ENCODE results near the gene UBL4A. TPM values are rescaled to one million over a fixed set of nuclear protein-coding genes. Genes with fewer than 3 reads are reported as not detected.

UBL4A gene
- total and polyA plus RNA-seq, 2 donors from 2014 or later = 26.1 to 35.2 TPM

DNA sequence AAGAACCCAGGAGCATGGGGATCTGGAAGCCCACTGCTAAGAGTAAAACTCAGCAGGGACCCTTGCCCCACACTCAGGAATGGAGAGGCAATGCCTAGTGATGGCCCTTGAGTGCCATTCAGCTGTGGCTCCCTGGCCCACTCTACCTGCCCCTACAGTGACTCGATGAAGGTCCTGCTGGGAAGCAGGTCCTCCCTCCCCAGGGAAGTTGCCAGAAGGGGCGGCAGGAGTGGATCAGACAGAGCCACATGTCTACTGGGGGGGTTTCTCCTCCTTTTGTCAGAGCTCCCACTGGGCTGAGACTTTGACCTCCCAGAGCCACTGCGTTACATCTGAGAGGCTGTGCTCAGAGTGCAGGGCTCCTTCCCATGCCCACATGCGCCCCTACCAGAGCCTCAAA, 2.8 kb upstream of the UBL4A start:
- DNase-seq (no peak), FAIRE-seq (no peak)
- intact Hi-C loops (cut with DNase I) = no loop called here
- Histone ChIP-seq H3K4me3 (ENCODE audit: low read length in 3 of 3) (peak overlapping the region in 1 of 3 donors; percentile 66), H3K4me1 (ENCODE audit: control insufficient read depth in 2 of 3, insufficient read depth in 2 of 3, low read depth in 1 of 3, low read length in 3 of 3) (peaks cover 0 to 23% (median 4%) of the 10 kb centered on the region in 3 donors), H3K27me3 (ENCODE audit: control insufficient read depth, insufficient read depth, low read length) (no peaks in the 10 kb centered on the region), H3K9me3 (ENCODE audit: control insufficient read depth in 2 of 3, insufficient read depth in 1 of 3, low read length in 3 of 3) (no peaks in the 10 kb centered on the region), H3K9ac (ENCODE audit: low read length in 3 of 3) (no peak overlapping the region), H3K36me3 (ENCODE audit: control insufficient read depth in 2 of 3, insufficient read depth in 3 of 3, low read length in 3 of 3) (peaks cover 0 to 4% (median 3%) of the 10 kb centered on the region in 3 donors), H3K27ac (ENCODE audit: low read depth in 2 of 2, low read length in 2 of 2) (peak overlapping the region in 1 of 2 donors; percentile 28)
- TF ChIP-seq, protein P1, sequence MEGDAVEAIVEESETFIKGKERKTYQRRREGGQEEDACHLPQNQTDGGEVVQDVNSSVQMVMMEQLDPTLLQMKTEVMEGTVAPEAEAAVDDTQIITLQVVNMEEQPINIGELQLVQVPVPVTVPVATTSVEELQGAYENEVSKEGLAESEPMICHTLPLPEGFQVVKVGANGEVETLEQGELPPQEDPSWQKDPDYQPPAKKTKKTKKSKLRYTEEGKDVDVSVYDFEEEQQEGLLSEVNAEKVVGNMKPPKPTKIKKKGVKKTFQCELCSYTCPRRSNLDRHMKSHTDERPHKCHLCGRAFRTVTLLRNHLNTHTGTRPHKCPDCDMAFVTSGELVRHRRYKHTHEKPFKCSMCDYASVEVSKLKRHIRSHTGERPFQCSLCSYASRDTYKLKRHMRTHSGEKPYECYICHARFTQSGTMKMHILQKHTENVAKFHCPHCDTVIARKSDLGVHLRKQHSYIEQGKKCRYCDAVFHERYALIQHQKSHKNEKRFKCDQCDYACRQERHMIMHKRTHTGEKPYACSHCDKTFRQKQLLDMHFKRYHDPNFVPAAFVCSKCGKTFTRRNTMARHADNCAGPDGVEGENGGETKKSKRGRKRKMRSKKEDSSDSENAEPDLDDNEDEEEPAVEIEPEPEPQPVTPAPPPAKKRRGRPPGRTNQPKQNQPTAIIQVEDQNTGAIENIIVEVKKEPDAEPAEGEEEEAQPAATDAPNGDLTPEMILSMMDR (IDR thresholded peaks at IDR 0.05; ENCODE audit: borderline replicate concordance, extremely low read depth, insufficient read depth) = no peak

DNA sequence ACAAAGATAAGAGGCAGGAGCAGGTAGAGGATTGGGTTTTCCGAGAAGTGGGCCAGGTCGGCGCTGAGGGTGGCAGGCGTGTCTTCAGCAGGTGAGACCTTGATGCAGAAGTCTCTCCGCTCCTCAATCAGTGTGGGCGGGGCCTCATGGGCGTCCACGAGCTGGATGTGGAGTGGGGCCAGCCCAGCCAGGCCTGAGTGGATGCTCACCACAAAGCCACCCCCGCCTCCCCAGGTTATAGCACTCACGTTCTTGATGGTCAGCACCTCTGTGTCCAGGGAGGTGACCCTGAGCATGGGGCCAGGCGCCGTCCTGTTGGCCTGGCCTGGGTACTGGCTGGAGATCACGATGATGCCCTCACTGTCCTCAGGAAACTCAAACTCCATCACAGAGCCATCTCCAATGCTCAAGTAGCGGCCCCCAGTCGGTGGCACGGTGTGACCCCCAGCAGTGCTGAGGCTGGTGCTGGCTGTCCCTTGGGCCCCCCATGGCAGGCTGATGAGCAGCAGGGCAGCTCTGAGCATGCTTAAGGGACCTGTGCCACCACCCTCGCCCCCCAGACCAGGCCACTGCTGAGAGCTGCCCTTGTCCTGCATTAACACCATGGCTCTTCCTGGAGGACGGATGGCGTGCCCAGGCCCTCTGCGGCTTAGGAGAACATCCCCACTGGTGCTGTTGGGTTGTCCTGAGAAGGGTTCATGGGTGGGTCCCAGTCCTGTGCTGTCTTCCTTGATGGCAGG, 2.1 kb upstream of the UBL4A start:
- FAIRE-seq (no peak), DNase-seq (peak in 1 of 5 donors; percentile 71)
- Histone ChIP-seq H3K4me3 (ENCODE audit: low read length in 3 of 3) (no peak overlapping the region), H3K9ac (ENCODE audit: low read length in 3 of 3) (no peak overlapping the region), H3K27me3 (ENCODE audit: control insufficient read depth, insufficient read depth, low read length) (no peaks in the 10 kb centered on the region), H3K36me3 (ENCODE audit: control insufficient read depth in 2 of 3, insufficient read depth in 3 of 3, low read length in 3 of 3) (peaks cover 0 to 4% (median 3%) of the 10 kb centered on the region in 3 donors), H3K4me1 (ENCODE audit: control insufficient read depth in 2 of 3, insufficient read depth in 2 of 3, low read depth in 1 of 3, low read length in 3 of 3) (peaks cover 0 to 23% (median 4%) of the 10 kb centered on the region in 3 donors), H3K27ac (ENCODE audit: low read depth in 2 of 2, low read length in 2 of 2) (no peak overlapping the region), H3K9me3 (ENCODE audit: control insufficient read depth in 2 of 3, insufficient read depth in 1 of 3, low read length in 3 of 3) (no peaks in the 10 kb centered on the region)
- intact Hi-C loops (cut with DNase I) = no loop called here
- TF ChIP-seq, protein P1 (IDR thresholded peaks at IDR 0.05; ENCODE audit: borderline replicate concordance, extremely low read depth, insufficient read depth) = no peak

DNA sequence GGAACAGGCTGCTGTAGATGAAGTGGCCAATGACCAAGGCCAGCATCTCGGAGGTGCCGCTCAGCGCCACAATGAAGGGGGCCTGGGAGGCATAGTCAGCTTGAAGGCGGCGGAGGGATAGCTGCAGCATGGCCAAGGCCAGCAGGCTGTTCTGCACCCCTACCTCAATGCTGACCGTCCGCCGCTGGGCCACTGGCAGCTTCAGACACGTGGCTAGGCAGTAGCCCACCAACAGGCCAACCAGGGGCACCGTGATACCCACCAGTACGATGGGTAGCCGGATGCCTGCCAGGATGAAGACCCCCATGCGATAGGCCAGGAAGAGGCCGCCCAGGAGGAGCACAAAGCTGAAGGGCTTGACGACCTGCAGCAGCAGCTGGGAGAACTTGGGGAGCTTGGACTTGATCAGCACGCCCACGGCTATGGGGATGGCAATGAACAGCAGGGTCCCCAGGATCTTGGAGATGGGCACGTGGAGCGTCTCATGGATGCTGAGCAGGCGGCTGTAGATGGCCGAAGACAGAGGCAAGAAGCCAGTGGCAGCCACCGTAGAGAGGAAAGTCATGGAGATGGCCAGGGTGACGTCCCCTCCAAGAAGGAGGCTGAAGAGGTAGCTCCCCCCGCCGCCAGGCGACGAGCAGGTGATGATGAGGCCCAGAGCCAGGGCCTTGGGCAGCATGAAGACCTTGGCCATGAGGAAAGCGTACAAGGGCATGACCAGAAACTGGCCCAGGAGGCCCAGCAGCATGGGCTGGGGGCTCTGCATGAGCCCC, 1.3 kb upstream of the UBL4A start:
- FAIRE-seq = no peak
- Histone ChIP-seq H3K27ac (ENCODE audit: low read depth in 2 of 2, low read length in 2 of 2) (no peak overlapping the region), H3K36me3 (ENCODE audit: control insufficient read depth in 2 of 3, insufficient read depth in 3 of 3, low read length in 3 of 3) (peaks cover 0 to 4% (median 3%) of the 10 kb centered on the region in 3 donors), H3K9ac (ENCODE audit: low read length in 3 of 3) (no peak overlapping the region), H3K4me3 (ENCODE audit: low read length in 3 of 3) (no peak overlapping the region), H3K27me3 (ENCODE audit: control insufficient read depth, insufficient read depth, low read length) (no peaks in the 10 kb centered on the region), H3K9me3 (ENCODE audit: control insufficient read depth in 2 of 3, insufficient read depth in 1 of 3, low read length in 3 of 3) (no peaks in the 10 kb centered on the region), H3K4me1 (ENCODE audit: control insufficient read depth in 2 of 3, insufficient read depth in 2 of 3, low read depth in 1 of 3, low read length in 3 of 3) (peaks cover 0 to 23% (median 4%) of the 10 kb centered on the region in 3 donors)
- intact Hi-C loops (cut with DNase I) = no loop called here
- peak in 1 of 5 donors; percentile 74 for DNase-seq
- TF ChIP-seq, protein P1 (IDR thresholded peaks at IDR 0.05; ENCODE audit: borderline replicate concordance, extremely low read depth, insufficient read depth) = no peak
